SK-N-MC (cell line): ENCODE results near the gene SLC17A4.

Experiments
- EZH2 ChIP-seq: fragments of 200-600 bp; sonication (generic); IDR thresholded peaks from one replicate; pipeline ENCODE4 v1.6.1; 2017; ENCODE audit warnings: antibody characterized with exemption
- FOXP2 ChIP-seq: optimal IDR thresholded peaks from 2 replicates; pipeline ENCODE3; 2011; ENCODE audit warnings: mild to moderate bottlenecking, moderate library complexity; ENCODE audit not compliant: insufficient read depth; ENCODE audit errors: extremely low read length, control extremely low read depth
- POLR2AphosphoS5 ChIP-seq: IDR thresholded peaks from 2 replicates; pipeline ENCODE4 v1.6.1; 2012; ENCODE audit warnings: mild to moderate bottlenecking, low read depth, low read length, borderline replicate concordance

DNA sequence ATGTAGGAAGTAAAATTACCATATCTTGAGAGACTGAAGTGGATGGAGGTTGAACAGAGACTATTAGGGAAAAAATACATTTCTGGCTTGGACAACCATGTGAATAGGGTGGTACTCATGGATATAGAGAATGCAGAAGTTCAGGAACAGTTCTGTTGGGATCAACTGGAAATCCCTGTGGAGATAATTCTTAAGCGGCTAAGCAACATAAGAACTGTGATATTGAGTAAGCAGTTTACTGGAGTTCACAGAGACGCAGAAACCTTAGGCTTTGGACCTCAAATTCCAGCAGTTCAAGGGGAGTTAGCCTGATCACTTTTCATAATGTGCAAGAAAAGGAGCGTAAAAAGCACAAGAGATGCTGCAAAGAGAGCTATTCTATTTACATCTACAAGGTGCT is 23.6 kb upstream of the SLC17A4 start:
- TF ChIP-seq EZH2 (no peak), POLR2AphosphoS5 (no peak), FOXP2 (no peak)
